H9 (cell line): ENCODE measurements around the gene WDR82. TPM values are rescaled to one million over a fixed set of nuclear protein-coding genes. Genes with fewer than 3 reads are reported as not detected.
A peak's percentile ranks its signal among the peaks of the same experiment; 100 is the strongest.

Source experiments
- DNase-seq: peaks from one replicate; pipeline ENCODE4 v3.0.0-alpha.2; 2017
- H2AFZ ChIP-seq: one replicate; pipeline ENCODE4 v1.6.1; 2013; ENCODE audit warnings: mild to moderate bottlenecking, low read length, control low read depth, moderate library complexity
- H2AK5ac ChIP-seq: 2 replicates; pipeline ENCODE4 v1.6.1; 2013; ENCODE audit warnings: low read length, control low read depth, mixed read lengths; ENCODE audit not compliant: insufficient read length
- H2BK120ac ChIP-seq: one replicate; pipeline ENCODE4 v1.6.1; 2013; ENCODE audit warnings: low read depth, mild to moderate bottlenecking, low read length, control low read depth, inconsistent platforms; ENCODE audit not compliant: poor library complexity, severe bottlenecking
- H2BK12ac ChIP-seq: 2 replicates; pipeline ENCODE4 v1.6.1; 2013; ENCODE audit warnings: low read length, control low read depth, mixed read lengths, low read depth; ENCODE audit not compliant: insufficient read length
- H2BK15ac ChIP-seq: 2 replicates; pipeline ENCODE4 v1.6.1; 2013; ENCODE audit warnings: low read depth, low read length, control low read depth
- H2BK20ac ChIP-seq: one replicate; pipeline ENCODE4 v1.6.1; 2013; ENCODE audit warnings: low read depth, mild to moderate bottlenecking, low read length, control low read depth, inconsistent platforms; ENCODE audit not compliant: poor library complexity, severe bottlenecking
- H2BK5ac ChIP-seq: 2 replicates; pipeline ENCODE4 v1.6.1; 2013; ENCODE audit warnings: low read length, control low read depth, mixed read lengths; ENCODE audit not compliant: insufficient read length
- H3K14ac ChIP-seq: 2 replicates; pipeline ENCODE4 v1.6.1; 2013; ENCODE audit warnings: low read length, control low read depth; ENCODE audit not compliant: insufficient read depth
- H3K18ac ChIP-seq: 2 replicates; pipeline ENCODE4 v1.6.1; 2013; ENCODE audit warnings: low read depth, mild to moderate bottlenecking, mixed read lengths, low read length, control low read depth; ENCODE audit not compliant: insufficient read length
- H3K23ac ChIP-seq: 2 replicates; pipeline ENCODE4 v1.6.1; 2013; ENCODE audit warnings: low read length, control low read depth, mixed read lengths, low read depth; ENCODE audit not compliant: insufficient read length
- H3K23me2 ChIP-seq: 2 replicates; pipeline ENCODE4 v1.6.1; 2013; ENCODE audit warnings: low read depth, mild to moderate bottlenecking, mixed read lengths, low read length, control low read depth; ENCODE audit not compliant: insufficient read length, poor library complexity, severe bottlenecking
- H3K27ac ChIP-seq: 2 replicates; pipeline ENCODE4 v1.5.1; 2013; ENCODE audit warnings: low read length, control low read depth, mixed read lengths, low read depth; ENCODE audit not compliant: insufficient read length
- H3K27me3 ChIP-seq: 2 replicates; pipeline ENCODE4 v1.6.1; 2013; ENCODE audit warnings: low read length, control low read depth, inconsistent platforms; ENCODE audit not compliant: insufficient read depth
- H3K4ac ChIP-seq: 2 replicates; pipeline ENCODE4 v1.6.1; 2013; ENCODE audit warnings: low read depth, mild to moderate bottlenecking, control low read depth, inconsistent platforms, low read length, moderate library complexity
- H3K4me1 ChIP-seq: 2 replicates; pipeline ENCODE4 v1.6.1; 2013; ENCODE audit warnings: low read length, control low read depth, inconsistent platforms; ENCODE audit not compliant: insufficient read depth
- H3K4me2 ChIP-seq: 2 replicates; pipeline ENCODE4 v1.6.1; 2013; ENCODE audit warnings: low read length, control low read depth, mixed read lengths; ENCODE audit not compliant: insufficient read length, insufficient read depth
- H3K56ac ChIP-seq: 2 replicates; pipeline ENCODE4 v1.6.1; 2013; ENCODE audit warnings: low read depth, mild to moderate bottlenecking, mixed read lengths, low read length, control low read depth; ENCODE audit not compliant: insufficient read length
- H3K79me1 ChIP-seq: 2 replicates; pipeline ENCODE4 v1.6.1; 2013; ENCODE audit warnings: low read depth, mild to moderate bottlenecking, moderate library complexity, low read length, control low read depth, inconsistent platforms; ENCODE audit not compliant: insufficient read depth, poor library complexity, severe bottlenecking
- H3K79me2 ChIP-seq: 2 replicates; pipeline ENCODE4 v1.6.1; 2013; ENCODE audit warnings: low read length, control low read depth, inconsistent platforms; ENCODE audit not compliant: insufficient read depth
- H3K9ac ChIP-seq: 2 replicates; pipeline ENCODE4 v1.6.1; 2013; ENCODE audit warnings: low read length, control low read depth, mixed read lengths; ENCODE audit not compliant: insufficient read length; ENCODE audit errors: extremely low read depth
- H3K9me3 ChIP-seq: one replicate; pipeline ENCODE4 v1.6.1; 2013; ENCODE audit warnings: low read depth, low read length, inconsistent platforms; ENCODE audit not compliant: control insufficient read depth
- H3T11ph ChIP-seq: one replicate; pipeline ENCODE4 v1.6.1; 2013; ENCODE audit warnings: mild to moderate bottlenecking, low read length, control low read depth, inconsistent platforms
- H4K20me1 ChIP-seq: one replicate; pipeline ENCODE4 v1.6.1; 2013; ENCODE audit not compliant: control insufficient read depth, insufficient read length, insufficient read depth
- H4K5ac ChIP-seq: 2 replicates; pipeline ENCODE4 v1.6.1; 2013; ENCODE audit warnings: low read depth, mild to moderate bottlenecking, mixed read lengths, low read length, control low read depth; ENCODE audit not compliant: insufficient read length
- H4K8ac ChIP-seq: replicated peaks from 2 replicates; pipeline ENCODE4 v1.6.1; 2013; ENCODE audit warnings: low read length, control low read depth, mixed read lengths, low read depth; ENCODE audit not compliant: insufficient read length
- H4K91ac ChIP-seq: 2 replicates; pipeline ENCODE4 v1.6.1; 2013; ENCODE audit warnings: low read depth, mild to moderate bottlenecking, moderate library complexity, mixed read lengths, low read length, control low read depth; ENCODE audit not compliant: insufficient read length
- H3K27ac Mint-ChIP-seq, 3 experiments: 2 replicates in 2 of 3; 3 replicates in 1 of 3; pipeline ENCODE4 v1.8.0; 2020 to 2021; ENCODE audit warnings: mixed read lengths in 3 of 3, mild to moderate bottlenecking in 1 of 3, moderate library complexity in 1 of 3
- H3K27me3 Mint-ChIP-seq: 2 replicates; pipeline ENCODE4 v1.8.0; 2021; ENCODE audit warnings: low read depth, mild to moderate bottlenecking, moderate library complexity, mixed read lengths
- H3K36me3 Mint-ChIP-seq, 3 experiments: 2 replicates in 2 of 3; 3 replicates in 1 of 3; pipeline ENCODE4 v1.8.0; 2020 to 2021; ENCODE audit warnings: low read depth in 3 of 3, mixed read lengths in 3 of 3; ENCODE audit not compliant: insufficient read depth in 1 of 3
- H3K4me1 Mint-ChIP-seq, 2 experiments: 2 replicates each; pipeline ENCODE4 v1.8.0; 2020; ENCODE audit warnings: mixed read lengths in 2 of 2
- H3K4me3 Mint-ChIP-seq, 2 experiments: 2 replicates in 1 of 2; 3 replicates in 1 of 2; pipeline ENCODE4 v1.8.0; 2020 to 2021; ENCODE audit warnings: mild to moderate bottlenecking in 2 of 2, mixed read lengths in 2 of 2, moderate library complexity in 1 of 2
- H3K9me3 Mint-ChIP-seq, 2 experiments: 2 replicates in 1 of 2; 3 replicates in 1 of 2; pipeline ENCODE4 v1.8.0; 2020; ENCODE audit warnings: mild to moderate bottlenecking in 2 of 2, mixed read lengths in 2 of 2, moderate library complexity in 1 of 2
- CTCF ChIP-seq: fragments of 200-600 bp; sonication (generic); conservative IDR thresholded peaks from 3 replicates; pipeline ENCODE4 v1.8.0; 2021; ENCODE audit warnings: antibody characterized with exemption, mild to moderate bottlenecking
- WGBS: extraction: QIAGEN DNeasy Blood & Tissue Kit; methylation state at CpG from one replicate; pipeline ENCODE4 v1.1.7; 2013; ENCODE audit warnings: missing lambda C conversion rate, low lambda C conversion rate, mixed read lengths; ENCODE audit not compliant: insufficient read length; ENCODE audit errors: extremely low coverage; 5-methylcytosine and 5-hydroxymethylcytosine counted together
- total RNA-seq: library from RNA; stranded (reverse); gene quantifications from 2 replicates; pipeline ENCODE4 v1.2.1, GENCODE V29; 2021

The WDR82 gene
- total RNA-seq, 1 experiment from 2014 or later = 83.1 TPM

DNA sequence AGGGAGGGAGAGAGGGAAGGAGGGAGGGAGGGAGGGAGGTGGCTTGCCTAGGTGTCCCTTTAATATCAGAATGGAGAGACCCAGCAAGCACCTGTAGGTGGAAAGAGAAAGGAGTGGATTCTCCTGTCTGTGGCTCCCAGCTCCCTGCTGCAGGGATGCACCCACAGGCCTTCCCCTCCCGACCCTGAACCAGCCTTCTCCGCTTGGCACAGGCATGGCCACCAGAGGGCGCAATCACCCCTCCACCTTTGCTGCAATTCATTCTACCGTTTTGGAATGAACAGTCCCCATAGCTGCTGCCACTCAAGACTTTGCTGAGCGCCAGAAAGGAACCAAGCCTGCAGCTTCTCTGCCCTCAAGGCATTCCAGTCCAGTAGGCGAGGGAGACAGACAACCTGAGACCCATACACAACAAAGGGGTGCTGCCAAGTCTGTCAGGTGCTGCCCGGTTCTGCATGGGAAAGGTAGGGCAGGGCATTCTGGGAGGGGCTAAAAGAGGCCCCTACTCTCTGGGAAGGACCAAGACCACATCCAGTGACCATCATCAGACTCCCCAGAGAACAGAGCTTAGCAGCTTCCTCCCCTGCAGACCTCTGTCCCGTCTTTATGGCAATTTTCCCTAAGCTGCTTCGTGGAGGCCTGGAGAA is 57.9 kb downstream of the WDR82 start:
- H3K4me1 Mint-ChIP-seq = peaks cover 4 to 12% of the 10 kb centered on the region in 2 experiments
- Histone ChIP-seq H4K20me1 (peaks cover 3% of the 10 kb centered on the region), H3K4me2 (no peak overlapping the region)

More for the DNA sequence above, 57.9 kb downstream of the WDR82 start:
- Histone ChIP-seq H3K4me1 (no peaks in the 10 kb centered on the region; the same call in 1 of the 2 replicates), H3K9me3 (no peaks in the 10 kb centered on the region), H3K18ac (no peak overlapping the region), H3K23me2 (no peaks in the 10 kb centered on the region), H2BK5ac (no peak overlapping the region), H3K9ac (no peak overlapping the region), H3K79me1 (no peaks in the 10 kb centered on the region), H2AFZ (no peak overlapping the region), H3K56ac (no peak overlapping the region), H3T11ph (no peak overlapping the region), H4K8ac (no peak overlapping the region), H2BK120ac (no peak overlapping the region), H3K79me2 (no peaks in the 10 kb centered on the region), H4K91ac (no peak overlapping the region), H3K4ac (no peak overlapping the region), H2BK15ac (no peak overlapping the region), H3K27ac (no peak overlapping the region), H2BK12ac (no peak overlapping the region), H2BK20ac (no peak overlapping the region), H2AK5ac (no peak overlapping the region), H4K5ac (no peak overlapping the region), H3K14ac (no peak overlapping the region), H3K23ac (no peak overlapping the region), H3K27me3 (no peaks in the 10 kb centered on the region)
- no peaks in the 10 kb centered on the region; a peak in 2 of 5 replicates for H3K9me3 Mint-ChIP-seq
- H3K36me3 Mint-ChIP-seq = peaks cover 2 to 8% (median 3%) of the 10 kb centered on the region in 3 experiments; a peak in 6 of 7 replicates
- H3K27ac Mint-ChIP-seq = no peak overlapping the region
- peak; percentile 96 for TF ChIP-seq CTCF
- WGBS = no CpG with 5 or more reads among the region's 9 CpGs
- peak; percentile 85 for DNase-seq
- no peaks in the 10 kb centered on the region; the same call in 1 of the 2 replicates for H3K27me3 Mint-ChIP-seq
- no peak overlapping the region for H3K4me3 Mint-ChIP-seq
